Right ventricle myocardium superior (tissue), 1 donor: ENCODE measurements around the gene LDHA. TPM values are rescaled to one million over a fixed set of nuclear protein-coding genes. Genes with fewer than 3 reads are reported as not detected.

ENCODE experiments used
- ATAC-seq: fragments of 200-7000 bp; cut with Tn5 transposase; one replicate; pipeline ENCODE4 v1.9.1; 2020; ENCODE audit warnings: mild to moderate bottlenecking; ENCODE audit not compliant: poor library complexity
- DNase-seq: peaks from one replicate; pipeline ENCODE4 v3.0.0-alpha.2; 2020
- intact Hi-C: fragments of 100-400 bp; cut with DNase I; formaldehyde crosslinking; loops from one replicate; pipeline ENCODE4 v1.11.2; 2022
- microRNA-seq: library from miRNA; unstranded; fragments of <30 nt; microRNA quantifications from one replicate; pipeline ENCODE4 v1.2.0, GENCODE V29; 2020
- total RNA-seq: library from RNA; stranded (reverse); fragmentation: NEBNext Ultra II Directional; extraction: Animal tissue kit (Norgen Biotek cat#: 25700); gene quantifications from one replicate; pipeline ENCODE4 v1.2.1, GENCODE V29; 2021
- donor health status: DM: no; HTN: yes; CAD: no; lungs with severe emphysema.

LDHA gene
- total RNA-seq, 1 donor from 2014 or later: 302 TPM

GRCh38 chr11:18455686-18456372 lies 61.5 kb downstream of the LDHA start, which contains the start of gene LDHAL6A:
TSS of gene LDHAL6A (plus strand) at chr11:18455856. CDS start at chr11:18456681, 825 bp downstream.
- DNase-seq: no peak
- no peak for ATAC-seq
- intact Hi-C loops: no loop called here

- DNase-seq (no peak), ATAC-seq (no peak)
- intact Hi-C loops: no loop called here
Measured at GRCh38 chr11:18457450-18457849, 63.1 kb downstream of the LDHA start.

Small RNA genes within 50 kb of the gene (microRNA-seq; reads per million reads assigned to microRNA genes)
- gene MIR3159: not detected

Other genes with a start within 250 kb of the LDHA start
- not detected for gene MRGPRX4, start 221.7 kb upstream of the LDHA start, total RNA-seq
- gene SAA4, start 157.8 kb upstream of the LDHA start, total RNA-seq: not detected
- gene SAA2, start 145.9 kb upstream of the LDHA start, total RNA-seq: 1.3 TPM
- gene SAA1, start 128.3 kb upstream of the LDHA start, total RNA-seq: 6.9 TPM
- gene HPS5, start 72.4 kb upstream of the LDHA start, total RNA-seq: 11.4 TPM
- gene GTF2H1, start 72.0 kb upstream of the LDHA start, total RNA-seq: 24.4 TPM
- not detected for gene LDHC, start 17.8 kb downstream of the LDHA start, total RNA-seq
- gene LDHAL6A, start 61.3 kb downstream of the LDHA start, total RNA-seq: not detected
- gene TSG101, start 132.4 kb downstream of the LDHA start, total RNA-seq: 56.2 TPM
- 19.3 TPM for gene UEVLD, start 194.2 kb downstream of the LDHA start, total RNA-seq
- 13.3 TPM for gene MISFA, start 205.2 kb downstream of the LDHA start, total RNA-seq
- gene SPTY2D1, start 239.8 kb downstream of the LDHA start, total RNA-seq: 8.2 TPM